Hematopoietic multipotent progenitor cell (in vitro differentiated cells): ENCODE measurements around the gene BLVRA. TPM values are rescaled to one million over a fixed set of nuclear protein-coding genes. Genes with fewer than 3 reads are reported as not detected.
"Not testable (repeated sequence)": the region's sequence is repeated elsewhere in the genome, so short reads cannot be mapped to it uniquely, and the experiment has no call there.

Source experiments
- DNase-seq, 3 donors: peaks; one replicate each; pipeline ENCODE4 v3.0.0-alpha.2; 2011 to 2015; ENCODE audit warnings: low read depth in 2 of 3, low spot score in 2 of 3
- total RNA-seq: library from RNA; depleted of rRNA; stranded (reverse); fragments of >200 nt; gene quantifications from one replicate; pipeline ENCODE4 v1.2.3, GENCODE V29; 2012

The BLVRA gene
- total RNA-seq, 1 donor = 22.6 TPM

DNA sequence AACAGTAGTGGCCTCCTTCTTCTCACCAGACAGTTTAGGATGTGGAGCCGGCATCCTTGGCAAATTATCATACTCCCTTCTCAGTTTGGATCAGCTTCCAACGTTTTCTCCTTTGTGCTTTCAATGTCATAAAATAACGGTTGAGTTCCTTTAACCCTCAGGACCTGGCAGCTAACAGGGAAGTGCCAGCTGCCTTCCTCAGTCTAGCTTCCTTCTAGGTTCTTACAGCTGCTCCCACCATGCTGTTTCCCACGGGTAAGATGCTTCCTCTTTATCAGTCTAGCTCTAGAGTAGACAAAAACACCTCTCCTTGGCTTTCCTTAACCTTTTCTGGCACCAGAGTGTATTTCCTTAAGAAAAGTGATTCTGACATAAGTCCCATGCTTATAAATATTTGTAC lies 33.2 kb downstream of the BLVRA start:
- no peak for DNase-seq

DNA sequence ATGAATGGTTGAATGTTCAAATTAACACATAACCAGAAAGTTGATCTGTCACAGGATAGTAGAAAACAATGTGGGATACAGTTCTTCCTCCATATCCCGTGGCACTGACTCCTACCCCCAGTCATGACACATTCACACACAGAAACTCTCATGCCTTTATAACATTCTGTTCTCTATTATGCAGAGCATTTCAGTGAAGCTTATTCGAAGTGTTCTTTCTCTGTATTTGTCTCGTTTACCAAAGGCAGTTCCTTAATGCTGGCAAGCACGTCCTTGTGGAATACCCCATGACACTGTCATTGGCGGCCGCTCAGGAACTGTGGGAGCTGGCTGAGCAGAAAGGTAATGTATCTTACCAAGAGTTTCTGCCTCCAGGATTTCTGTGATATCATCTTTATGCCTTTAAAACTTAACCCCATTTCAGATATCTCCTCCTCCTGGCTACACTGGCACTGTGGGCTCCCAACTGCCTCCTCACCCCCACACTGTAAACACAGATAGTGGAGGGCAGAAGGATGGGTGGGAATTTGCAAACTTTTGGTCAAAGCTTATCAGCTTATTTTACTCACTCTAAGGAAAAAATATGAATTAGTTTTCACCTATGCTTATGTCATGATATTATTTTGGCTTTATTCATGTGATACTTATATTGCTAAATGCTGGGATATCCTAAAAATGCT lies 34.1 kb downstream of the BLVRA start:
- no peak for DNase-seq

DNA sequence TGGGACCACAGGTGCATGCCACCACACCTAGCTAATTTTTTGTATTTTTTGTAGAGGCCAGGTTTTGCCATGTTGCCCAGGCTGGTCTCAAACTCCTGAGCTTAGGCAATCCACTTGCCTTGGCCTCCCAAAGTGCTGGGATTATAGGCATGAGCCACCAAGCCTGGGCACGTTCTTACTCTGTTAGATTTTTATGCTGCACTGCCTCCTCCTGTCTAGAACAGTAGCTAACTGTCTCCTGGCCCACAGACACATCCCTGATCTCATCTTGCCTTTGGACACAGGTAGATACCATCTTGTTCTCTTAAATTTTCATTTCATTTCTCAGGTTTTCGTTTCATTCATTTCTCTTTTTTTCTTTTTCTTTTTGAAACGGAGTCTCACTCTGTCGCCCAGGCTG lies 41.1 kb downstream of the BLVRA start:
- peak in 1 of 3 donors; percentile 7 for DNase-seq

DNA sequence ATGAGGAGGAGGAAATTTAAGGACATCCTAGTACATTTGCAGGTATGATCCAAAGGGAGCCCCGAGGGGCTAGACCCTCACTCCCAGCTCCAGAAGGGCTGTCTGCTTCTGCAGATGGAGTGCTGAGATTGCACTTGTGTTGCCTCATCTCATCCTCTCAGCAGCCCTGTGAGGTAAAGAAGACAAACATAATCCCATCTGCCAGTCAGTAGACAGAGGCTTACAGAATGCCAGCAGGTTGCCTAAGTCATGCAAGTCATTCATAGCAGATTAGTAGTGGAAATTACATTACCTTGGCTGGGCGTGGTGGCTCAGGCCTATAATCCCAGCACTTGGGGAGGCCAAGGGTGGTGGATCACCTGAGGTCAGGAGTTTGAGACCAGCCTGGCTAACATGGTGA lies 45.4 kb downstream of the BLVRA start:
- DNase-seq = no peak

DNA sequence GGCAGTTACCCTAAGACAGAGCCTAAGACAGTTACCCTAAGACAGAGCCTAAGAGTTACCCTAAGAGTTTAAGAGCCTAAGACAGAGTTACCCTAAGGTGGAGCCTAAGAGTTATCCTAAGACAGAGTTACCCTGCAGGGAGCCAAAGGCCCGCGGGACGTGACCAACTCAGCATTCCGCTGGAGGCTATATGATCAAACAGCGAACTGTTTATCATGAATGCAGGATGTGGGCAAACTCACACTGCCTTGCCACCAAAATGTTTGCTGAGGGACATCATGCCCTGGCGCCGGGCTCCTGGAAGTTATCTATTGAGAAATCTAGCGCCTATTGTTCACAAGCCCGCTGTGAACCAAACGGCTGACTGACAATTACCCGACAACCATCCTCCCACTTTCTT lies 49.9 kb downstream of the BLVRA start:
- DNase-seq = no peak

DNA sequence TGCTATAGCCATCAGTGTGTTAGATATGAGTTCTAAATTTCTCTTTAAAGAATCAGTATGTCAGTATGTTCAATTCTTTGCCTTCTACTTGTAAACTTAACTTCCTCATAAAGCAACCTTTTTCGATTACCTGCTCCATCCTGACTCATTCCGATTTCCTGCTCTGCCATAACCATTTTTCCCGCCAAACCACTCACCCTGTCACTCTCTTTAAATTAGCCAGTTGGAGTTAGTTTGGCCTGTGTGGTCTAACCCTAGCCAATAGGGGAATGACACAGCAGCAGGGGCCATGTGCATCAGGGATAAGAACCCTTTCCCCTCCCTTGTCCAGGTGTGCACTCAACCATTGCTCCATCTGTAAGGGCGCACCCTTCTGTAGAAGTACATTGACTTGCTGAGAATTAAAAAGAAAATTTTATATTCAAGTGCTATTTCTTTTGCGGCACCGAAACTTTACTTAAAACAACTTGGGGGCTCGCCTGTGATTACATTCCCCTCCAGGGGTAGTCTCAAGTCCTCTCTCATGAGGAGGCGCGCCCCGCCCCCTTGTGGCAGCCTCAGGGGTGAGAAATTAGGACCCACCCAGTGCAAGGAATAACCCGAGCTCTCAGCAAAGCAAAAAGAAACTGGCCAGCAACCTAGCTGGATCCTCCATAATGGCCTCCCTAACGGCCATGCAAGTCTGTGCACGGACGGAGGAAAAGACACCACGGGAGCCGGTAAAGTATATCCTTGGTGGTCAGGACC lies 51.9 kb downstream of the BLVRA start:
- peak in 2 of 3 donors; percentile 29 to 60 for DNase-seq

DNA sequence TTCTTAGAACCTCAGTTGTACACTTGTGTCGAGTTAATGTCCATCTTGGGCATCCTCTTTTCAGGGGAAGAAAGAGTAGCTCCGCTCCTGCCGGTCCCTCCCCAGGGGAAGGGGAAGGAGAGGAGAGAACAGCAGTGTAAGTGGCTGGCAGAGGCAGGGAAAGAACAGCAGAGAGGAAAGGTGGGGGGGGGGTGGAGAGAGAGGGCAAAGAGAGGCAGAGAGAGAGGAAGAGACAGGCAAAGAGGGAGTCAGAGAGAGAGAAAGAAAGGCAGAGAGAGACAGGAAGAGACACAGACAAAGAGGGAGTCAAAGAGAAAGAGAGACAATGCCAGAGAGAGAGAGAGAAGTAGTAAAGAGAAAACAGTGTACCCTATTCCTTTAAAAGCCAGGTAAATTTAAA lies 56.9 kb downstream of the BLVRA start:
- DNase-seq = no peak

DNA sequence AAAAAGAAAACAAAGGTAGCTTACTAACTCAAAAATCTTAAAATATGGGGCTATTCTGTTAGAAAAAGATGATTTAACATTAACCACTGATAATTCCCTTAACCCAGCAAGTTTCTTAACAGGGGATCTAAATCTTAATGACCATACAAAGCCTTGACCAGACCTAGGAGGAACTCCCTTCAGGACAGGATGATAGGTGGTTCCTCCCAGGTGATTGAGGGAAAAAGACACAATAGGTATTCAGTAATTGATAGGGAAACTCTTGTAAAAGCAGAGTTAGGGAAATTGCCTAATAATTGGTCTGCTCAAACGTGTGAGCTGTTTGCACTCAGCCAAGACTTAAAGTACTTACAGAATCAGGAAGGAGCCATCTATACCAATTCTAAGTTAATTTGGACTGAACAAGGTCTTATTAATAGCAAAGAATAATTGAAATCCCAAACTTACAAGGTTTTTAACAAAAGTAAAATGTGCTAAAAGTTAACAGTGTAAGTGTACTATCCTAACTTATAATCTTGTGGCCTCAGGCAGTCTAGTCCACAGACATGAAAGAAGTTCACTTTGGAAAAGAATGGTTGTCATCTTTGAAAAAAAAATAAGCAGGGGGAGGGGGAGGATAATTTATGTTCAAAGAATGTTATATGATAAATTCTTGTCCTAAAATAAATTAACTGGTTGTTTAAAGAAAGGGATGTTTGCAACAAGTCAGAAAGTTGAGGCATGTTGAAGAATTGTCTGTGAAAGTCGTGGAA lies 57.7 kb downstream of the BLVRA start:
- DNase-seq = not testable (repeated sequence)

DNA sequence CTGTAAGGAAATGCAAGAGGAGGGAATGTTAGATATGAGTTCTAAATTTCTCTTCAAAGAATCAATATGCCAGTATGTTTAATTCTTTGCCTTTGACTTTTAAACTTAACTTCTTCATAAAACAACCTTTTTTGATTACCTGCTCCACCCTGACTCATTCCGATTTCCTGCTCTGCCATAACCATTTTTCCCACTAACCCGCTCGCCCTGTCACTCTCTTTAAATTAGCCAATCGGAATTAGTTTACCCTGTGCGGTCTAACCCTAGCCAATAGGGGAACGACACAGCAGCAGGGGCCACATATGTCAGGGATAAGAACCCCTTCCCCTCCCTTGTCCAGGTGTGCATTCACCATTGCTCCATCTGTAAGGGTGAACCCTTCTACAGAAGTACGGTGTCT lies 64.9 kb downstream of the BLVRA start:
- not testable (repeated sequence) for DNase-seq

DNA sequence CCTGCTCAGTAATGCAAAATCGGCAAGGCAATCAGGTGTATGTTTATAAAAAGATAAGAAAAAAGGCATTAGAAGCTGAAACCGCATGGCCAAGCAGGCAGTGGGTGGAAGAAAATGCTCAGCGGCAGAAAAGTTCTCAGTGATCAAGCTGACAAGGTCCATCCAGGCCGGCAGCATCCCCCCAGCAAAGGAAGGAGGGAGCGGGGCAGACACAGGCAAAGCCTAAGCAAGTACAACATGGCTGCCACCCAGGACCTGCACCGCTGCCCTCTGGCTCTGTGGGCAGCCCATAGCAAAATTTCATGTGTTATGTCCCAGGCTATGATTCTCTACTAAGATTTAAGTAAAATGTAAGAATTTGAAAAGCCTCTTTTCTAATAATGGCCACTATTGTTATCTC lies 65.5 kb downstream of the BLVRA start:
- no peak for DNase-seq

DNA sequence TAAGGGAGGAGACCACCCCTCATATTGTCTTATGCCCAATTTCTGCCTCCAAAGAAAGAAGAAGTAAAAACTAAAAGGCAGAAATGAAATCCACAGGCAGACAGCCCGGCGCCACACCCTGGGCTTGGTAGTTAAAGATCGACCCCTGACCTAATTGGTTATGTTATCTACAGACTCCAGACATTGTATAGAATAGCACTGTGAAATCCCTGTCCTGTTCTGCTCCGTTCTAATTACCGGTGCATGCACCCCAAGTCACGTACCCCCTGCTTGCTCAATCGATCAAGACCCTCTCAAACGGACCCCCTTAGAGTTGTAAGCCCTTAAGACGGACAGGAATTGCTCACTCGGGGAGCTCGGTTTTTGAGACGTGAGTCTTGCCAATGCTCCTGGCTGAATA lies 66.0 kb downstream of the BLVRA start:
- not testable (repeated sequence) for DNase-seq

DNA sequence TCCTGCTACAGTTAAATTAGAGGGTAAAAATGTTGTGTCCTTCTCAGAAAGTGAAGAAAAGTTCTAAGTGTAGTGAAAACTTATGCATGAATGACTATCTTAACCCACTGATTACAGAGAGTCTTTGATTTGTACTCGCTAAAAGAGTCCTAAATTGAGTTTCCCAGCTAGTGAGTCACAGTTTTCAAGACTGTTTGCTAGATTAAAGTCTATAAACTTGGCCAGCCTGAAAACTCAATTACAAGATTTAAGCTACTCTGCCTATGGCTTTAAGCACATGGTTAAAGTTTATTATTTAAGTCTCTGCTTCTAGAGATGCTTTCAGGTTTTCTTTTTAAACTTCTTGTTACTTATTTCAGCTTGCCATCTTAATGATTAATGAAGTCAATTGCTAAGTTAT lies 66.5 kb downstream of the BLVRA start:
- DNase-seq = no peak

DNA sequence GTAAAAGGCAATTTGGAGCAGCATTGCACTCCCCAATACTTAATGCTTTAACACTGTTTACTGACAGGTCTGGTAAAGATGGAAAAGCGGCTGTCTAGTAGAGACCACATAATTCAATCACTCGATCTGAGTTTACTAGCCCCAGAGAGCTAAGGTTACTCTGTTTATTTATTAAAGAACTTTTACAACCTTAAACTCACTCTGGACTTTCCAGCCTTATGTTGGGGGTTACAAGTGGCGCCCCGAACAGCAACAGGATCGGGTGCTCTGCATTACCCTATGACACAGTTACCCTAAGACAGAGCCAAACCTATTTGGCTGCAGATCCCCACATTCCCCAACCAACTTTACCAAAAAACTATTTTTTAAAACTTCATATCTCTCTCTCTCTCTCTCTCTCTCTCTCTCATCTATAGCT lies 66.9 kb downstream of the BLVRA start:
- no peak for DNase-seq

DNA sequence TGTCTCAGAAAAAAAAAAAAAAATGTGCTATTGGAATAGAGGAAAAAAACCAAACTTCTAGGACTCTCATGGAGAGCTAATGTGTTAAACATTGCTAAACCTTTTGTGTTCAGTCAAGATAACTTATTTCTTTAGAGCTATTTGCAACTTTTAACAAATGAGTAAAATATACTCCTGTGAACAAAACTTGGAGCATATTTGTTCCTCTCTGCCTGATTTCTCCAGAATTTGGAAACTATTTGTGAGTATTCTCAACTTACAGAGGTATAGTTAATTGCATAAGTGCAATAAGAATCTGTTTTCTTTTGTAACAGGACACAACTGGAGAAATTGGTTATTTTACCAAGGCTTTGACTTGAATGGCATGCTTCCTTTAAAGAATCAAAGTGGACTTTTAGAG lies 72.4 kb downstream of the BLVRA start:
- DNase-seq = not testable (repeated sequence)

DNA sequence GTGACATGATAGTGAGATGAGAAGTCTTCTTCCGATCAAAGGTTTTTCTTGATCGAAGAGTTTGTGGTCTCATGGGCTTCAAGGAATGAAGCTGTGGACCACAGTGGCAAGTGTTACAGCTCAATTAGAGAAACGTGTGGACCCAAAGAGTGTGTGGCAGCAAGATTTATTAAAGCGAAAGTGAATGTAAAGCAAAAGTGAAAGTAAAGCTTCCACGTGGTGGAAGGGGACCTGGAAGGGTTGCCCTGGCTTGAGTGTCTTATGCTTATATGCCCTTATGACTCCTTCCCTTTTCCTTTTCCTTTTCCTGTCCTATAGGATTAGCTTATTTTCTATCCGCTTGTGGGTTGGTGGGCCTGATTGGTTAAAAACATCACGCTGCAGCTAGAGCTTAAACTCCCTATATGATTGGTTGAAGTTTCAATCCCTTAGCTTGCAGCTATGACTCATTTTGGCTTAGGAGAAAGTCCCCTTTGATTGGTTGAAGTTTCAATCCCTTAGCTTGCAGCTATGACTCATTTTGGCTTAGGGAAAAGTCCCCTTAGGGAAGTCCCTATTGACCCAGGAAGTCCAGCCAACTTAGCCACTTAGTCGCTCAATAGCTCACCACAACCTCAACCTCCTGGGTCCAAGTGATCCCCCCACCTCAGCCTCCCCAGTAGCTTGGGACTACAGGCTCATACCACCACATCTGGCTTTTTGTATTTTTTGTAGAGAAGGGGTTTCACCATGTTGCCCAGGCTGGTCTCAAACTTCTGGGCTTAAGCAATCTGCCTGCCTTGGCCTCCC lies 76.2 kb downstream of the BLVRA start:
- peak; percentile 23 to 75 (median 61) for DNase-seq

DNA sequence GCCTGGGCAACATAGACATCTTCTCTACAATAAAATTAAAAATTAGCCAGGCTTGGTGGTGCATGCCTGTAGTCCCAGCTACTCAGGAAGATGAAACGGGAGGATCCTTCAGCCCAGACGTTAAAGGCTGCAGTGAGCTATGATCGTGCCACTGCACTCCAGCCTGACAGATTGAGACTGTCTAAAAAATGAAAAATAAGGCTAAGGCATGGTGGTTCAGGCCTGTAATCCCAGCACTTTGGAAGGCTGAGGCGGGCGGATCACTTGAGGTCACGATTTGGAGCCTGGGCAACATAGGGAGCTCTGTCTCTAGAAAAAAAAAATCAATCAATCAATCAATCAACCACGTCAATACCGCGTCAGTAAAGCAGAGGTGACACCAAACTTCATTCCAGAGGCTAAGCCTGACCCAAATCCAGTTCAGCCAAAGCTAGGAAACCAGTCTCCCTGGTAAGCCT lies 79.8 kb downstream of the BLVRA start:
- no peak for DNase-seq

DNA sequence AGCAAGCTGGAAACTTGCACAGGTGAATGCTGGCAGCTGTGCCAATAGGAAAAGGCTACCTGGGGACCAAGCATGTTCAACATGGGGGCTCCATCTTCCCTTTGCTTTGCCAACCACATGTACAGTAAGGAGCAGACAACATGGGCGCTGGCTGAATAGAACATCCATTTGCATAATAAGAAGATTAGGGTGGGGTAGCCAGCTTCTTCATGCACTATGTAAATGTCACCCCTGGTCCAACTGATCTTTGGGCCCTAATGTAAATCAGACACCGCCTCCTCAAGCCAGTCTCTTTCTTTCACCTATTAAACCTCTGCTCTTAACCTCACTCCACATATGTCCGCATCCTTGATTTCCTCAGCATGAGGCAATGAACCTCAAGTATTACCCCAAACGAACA lies 84.8 kb downstream of the BLVRA start:
- DNase-seq = no peak

DNA sequence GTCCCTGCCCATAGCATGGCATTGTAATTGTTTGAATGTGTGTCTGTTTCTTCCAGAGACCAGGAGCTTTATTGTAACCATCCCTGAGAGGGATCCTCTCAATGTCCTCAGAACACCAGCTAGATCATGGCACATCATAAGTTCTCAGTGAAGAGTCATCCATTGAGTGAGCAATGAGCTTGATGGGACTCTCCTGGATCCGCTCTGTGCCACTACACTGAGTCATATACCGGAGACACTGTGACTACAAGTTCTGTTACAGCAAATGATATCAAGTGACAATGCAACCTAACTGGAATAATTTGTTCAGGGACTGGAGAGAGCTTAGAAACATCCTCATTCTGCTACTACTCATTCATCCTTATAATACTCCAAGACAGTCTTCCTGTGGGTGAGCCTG lies 85.8 kb downstream of the BLVRA start:
- no peak for DNase-seq

DNA sequence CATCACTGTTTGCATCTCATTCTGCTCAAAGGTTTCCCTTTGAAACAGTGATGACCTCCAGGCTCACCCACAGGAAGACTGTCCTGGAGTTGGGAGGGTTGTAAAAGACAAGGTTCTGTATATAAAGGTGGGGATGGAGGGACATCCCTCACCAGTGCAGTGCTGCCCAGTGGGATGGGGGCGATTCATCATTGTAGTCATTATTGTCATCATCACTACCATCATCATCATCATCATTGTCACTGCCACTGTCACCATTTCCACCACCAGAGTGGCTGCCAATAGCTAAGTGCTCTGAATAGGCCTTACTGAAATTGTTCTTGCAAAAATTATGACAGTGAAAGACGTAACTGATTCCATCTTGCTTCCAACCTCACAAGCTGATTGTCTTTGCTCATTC lies 86.2 kb downstream of the BLVRA start:
- no peak for DNase-seq

DNA sequence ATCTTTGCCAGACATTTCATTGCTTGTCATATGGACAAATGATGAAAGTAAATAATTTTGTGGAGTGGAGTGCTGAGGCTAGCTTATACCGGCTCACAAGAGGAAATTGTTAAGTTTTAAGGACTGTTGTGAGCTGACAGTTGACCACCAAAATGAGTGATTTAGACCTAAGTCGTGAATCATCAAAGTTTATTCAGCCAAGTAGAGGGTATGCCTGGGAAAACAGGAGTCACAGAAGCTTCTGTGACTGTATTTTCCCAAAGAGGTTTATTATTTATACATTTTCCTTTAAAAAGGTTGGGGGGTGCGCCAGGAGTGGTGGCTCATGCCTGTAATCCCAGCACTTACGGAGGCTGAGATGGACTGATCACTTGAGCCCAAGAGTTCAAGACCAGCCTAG lies 89.0 kb downstream of the BLVRA start:
- DNase-seq = no peak

DNA sequence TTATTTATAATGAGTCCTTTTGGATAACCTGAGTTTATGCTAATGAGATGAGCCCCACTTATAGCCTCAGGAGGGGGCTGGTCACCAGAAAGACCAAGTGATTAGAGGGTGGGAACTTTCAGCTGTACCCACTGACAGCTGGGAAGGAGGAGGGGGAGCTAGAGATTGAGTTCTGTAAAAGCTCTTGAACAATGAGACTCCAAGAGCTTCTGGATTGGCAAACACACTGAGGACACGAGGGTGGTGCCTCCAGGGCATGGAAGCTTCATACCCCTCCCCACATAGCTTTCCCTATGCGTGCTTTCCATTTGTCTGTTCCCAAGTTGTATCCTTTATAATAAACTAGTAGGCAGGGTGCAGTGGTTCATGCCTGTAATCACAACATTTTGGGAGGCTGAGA lies 90.6 kb downstream of the BLVRA start:
- no peak for DNase-seq
